Measurements from ENCODE around the gene NAGK. TPM values are rescaled to one million over a fixed set of nuclear protein-coding genes. Genes with fewer than 3 reads are reported as not detected.
"Not testable (repeated sequence)": the region's sequence is repeated elsewhere in the genome, so short reads cannot be mapped to it uniquely, and the experiment has no call there.

The NAGK gene
- total RNA-seq, 2 experiments from 2014 or later: 47.5 to 54.7 TPM

GRCh38 chr2:71070294-71071093 lies 2.0 kb downstream of the NAGK start:
- Mint-ChIP-seq H3K27ac (peak overlapping the region; percentile 7), H3K9me3 (no peaks in the 10 kb centered on the region), H3K27me3 (no peaks in the 10 kb centered on the region), H3K36me3 (peaks cover 15% of the 10 kb centered on the region), H3K4me3 (no peak overlapping the region), H3K4me1 (ENCODE audit: low read depth) (peaks cover 62% of the 10 kb centered on the region)
- intact Hi-C loops (cut with micrococcal nuclease): loop anchor here (2.0 kb wide), 1 partner anchor 48 kb away; no protein-coding TSS in a partner anchor
- no peak for DNase-seq
- POLR2A ChIA-PET: interaction anchor here (0.8 to 2.7 kb wide), 3 partner anchors 12 to 60 kb away, joined by 4 to 20 read pairs (median 7); partner anchors contain the start of genes MCEE and MPHOSPH10
- CTCF ChIA-PET: interaction anchor here (0.5 to 5.4 kb wide), 11 partner anchors 10 to 261 kb away, joined by 3 to 27 read pairs (median 4); partner anchors contain the start of genes MCEE, MPHOSPH10 and ZNF638

DNA sequence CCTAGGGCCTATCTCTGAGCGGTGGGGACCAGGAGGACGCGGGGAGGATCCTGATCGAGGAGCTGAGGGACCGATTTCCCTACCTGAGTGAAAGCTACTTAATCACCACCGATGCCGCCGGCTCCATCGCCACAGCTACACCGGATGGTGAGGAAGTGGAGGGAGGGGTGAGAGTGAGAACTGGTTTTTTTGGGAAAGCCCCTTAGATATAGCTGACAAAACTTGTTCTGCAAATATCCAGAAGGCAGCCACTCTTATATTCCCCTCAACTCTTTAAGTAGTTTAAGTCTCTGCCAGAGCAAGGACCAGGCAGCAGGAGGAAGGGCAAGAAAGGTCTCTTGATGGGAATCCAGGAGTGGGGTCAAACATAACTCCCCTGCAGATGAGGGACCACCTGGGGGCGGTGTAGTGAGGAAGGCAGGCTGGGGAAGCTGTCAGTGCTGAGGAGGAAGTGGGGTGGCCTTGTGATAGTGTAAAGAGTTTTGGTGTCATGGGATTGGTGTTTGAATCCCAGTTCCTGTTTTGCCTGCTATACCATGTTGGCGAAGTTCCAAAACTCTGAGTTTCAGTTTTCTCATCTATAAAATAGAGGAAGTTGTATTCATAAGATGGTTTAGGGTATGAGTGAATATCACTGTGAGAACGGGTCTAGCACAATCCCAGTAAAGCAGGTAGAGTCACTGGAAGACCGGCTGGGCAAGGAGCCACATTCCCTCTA lies 3.4 kb downstream of the NAGK start:
- H3K36me3 Mint-ChIP-seq: peaks cover 21% of the 10 kb centered on the region
- DNase-seq: peak; percentile 81
- H3K27ac Mint-ChIP-seq: peak overlapping the region; percentile 82
- H3K27me3 Mint-ChIP-seq: no peaks in the 10 kb centered on the region
- peak overlapping the region; percentile 56 for H3K4me3 Mint-ChIP-seq
- intact Hi-C loops (cut with micrococcal nuclease): loop anchor here (1.0 to 2.0 kb wide), 2 partner anchors 10 to 49 kb away; no protein-coding TSS in a partner anchor
- POLR2A ChIA-PET: interaction anchor here (0.5 to 2.7 kb wide), 5 partner anchors 11 to 260 kb away, joined by 3 to 20 read pairs (median 5); partner anchors contain the start of genes MCEE and MPHOSPH10
- peaks cover 60% of the 10 kb centered on the region for H3K4me1 Mint-ChIP-seq (ENCODE audit: low read depth)
- CTCF ChIA-PET: interaction anchor here (0.6 to 5.4 kb wide), 10 partner anchors 9 to 260 kb away, joined by 3 to 27 read pairs (median 4); partner anchors contain the start of genes ANKRD53, MCEE, MPHOSPH10 and ZNF638
- H3K9me3 Mint-ChIP-seq: no peaks in the 10 kb centered on the region

GRCh38 chr2:71072492-71072891 lies 4.0 kb downstream of the NAGK start:
- Mint-ChIP-seq H3K27me3 (no peaks in the 10 kb centered on the region), H3K9me3 (no peaks in the 10 kb centered on the region), H3K4me3 (peak overlapping the region; percentile 56), H3K27ac (peak overlapping the region; percentile 82), H3K36me3 (peaks cover 25% of the 10 kb centered on the region), H3K4me1 (ENCODE audit: low read depth) (peaks cover 57% of the 10 kb centered on the region)
- POLR2A ChIA-PET: interaction anchor here (0.6 to 2.7 kb wide), 4 partner anchors 10 to 58 kb away, joined by 3 to 20 read pairs (median 5); partner anchors contain the start of genes MCEE and MPHOSPH10
- CTCF ChIA-PET: interaction anchor here (2.0 to 5.4 kb wide), 3 partner anchors 8 to 57 kb away, joined by 4 to 27 read pairs (median 11); partner anchors contain the start of genes MCEE and MPHOSPH10
- intact Hi-C loops (cut with micrococcal nuclease): loop anchor here (1.0 kb wide), 1 partner anchor 10 kb away; no protein-coding TSS in a partner anchor
- DNase-seq: no peak

- ChIA-PET POLR2A (no interaction called here), CTCF (interaction anchor here (5.4 kb wide), 1 partner anchor 56 kb away, joined by 27 read pairs; the partner anchor contains the start of genes MCEE and MPHOSPH10)
- Mint-ChIP-seq H3K36me3 (peaks cover 26% of the 10 kb centered on the region), H3K9me3 (no peaks in the 10 kb centered on the region), H3K27me3 (no peaks in the 10 kb centered on the region), H3K27ac (peak overlapping the region; percentile 1), H3K4me1 (ENCODE audit: low read depth) (peaks cover 52% of the 10 kb centered on the region), H3K4me3 (no peak overlapping the region)
- DNase-seq: no peak
- intact Hi-C loops (cut with micrococcal nuclease): no loop called here
These were observed 5.0 kb downstream of the NAGK start for GRCh38 chr2:71073475-71073874.

DNA sequence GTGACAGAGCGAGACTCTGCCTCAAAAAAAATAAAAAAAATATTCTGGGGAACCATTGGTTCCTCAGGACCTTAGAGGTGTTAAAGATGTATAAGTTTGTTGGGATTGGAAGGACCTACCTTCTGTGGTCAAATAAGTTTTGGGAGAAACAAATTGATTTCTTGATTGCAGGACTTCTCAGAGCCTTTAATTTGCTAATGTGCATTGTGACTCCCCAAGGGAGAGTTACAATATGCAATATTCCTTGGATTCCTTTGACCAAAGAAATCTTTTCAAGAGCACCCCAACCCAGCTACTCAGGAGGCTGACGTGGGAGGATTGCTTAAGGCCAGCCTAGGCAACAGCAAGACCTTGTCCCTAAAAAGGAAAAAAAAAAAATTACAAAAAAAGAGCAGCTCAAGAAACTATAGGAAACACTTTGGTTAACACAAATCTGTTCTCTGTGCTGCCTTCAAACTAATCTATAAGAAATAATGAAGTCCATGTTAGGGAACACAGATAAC lies 6.5 kb downstream of the NAGK start:
- Mint-ChIP-seq H3K4me1 (ENCODE audit: low read depth) (peaks cover 43% of the 10 kb centered on the region), H3K36me3 (peaks cover 32% of the 10 kb centered on the region), H3K9me3 (no peaks in the 10 kb centered on the region), H3K4me3 (no peak overlapping the region), H3K27me3 (no peaks in the 10 kb centered on the region), H3K27ac (no peak overlapping the region)
- no peak for DNase-seq
- intact Hi-C loops (cut with micrococcal nuclease): no loop called here
- POLR2A ChIA-PET: no interaction called here
- CTCF ChIA-PET: interaction anchor here (0.7 kb wide), 1 partner anchor 41 kb away, joined by 4 read pairs; no protein-coding TSS in a partner anchor

GRCh38 chr2:71078624-71079023 lies 10.2 kb downstream of the NAGK start:
- DNase-seq: no peak
- POLR2A ChIA-PET: interaction anchor here (1.2 kb wide), 1 partner anchor 10 kb away, joined by 3 read pairs; the partner anchor contains the start of gene NAGK
- intact Hi-C loops (cut with micrococcal nuclease): no loop called here
- Mint-ChIP-seq H3K27ac (no peak overlapping the region), H3K36me3 (peaks cover 27% of the 10 kb centered on the region), H3K9me3 (no peaks in the 10 kb centered on the region), H3K27me3 (no peaks in the 10 kb centered on the region), H3K4me3 (no peak overlapping the region), H3K4me1 (ENCODE audit: low read depth) (peaks cover 16% of the 10 kb centered on the region)
- CTCF ChIA-PET: no interaction called here

GRCh38 chr2:71082402-71083252 lies 14.2 kb downstream of the NAGK start:
- Mint-ChIP-seq H3K4me3 (no peak overlapping the region), H3K9me3 (no peaks in the 10 kb centered on the region), H3K27me3 (peaks cover 15% of the 10 kb centered on the region), H3K4me1 (ENCODE audit: low read depth) (peaks cover 17% of the 10 kb centered on the region), H3K36me3 (peaks cover 10% of the 10 kb centered on the region), H3K27ac (peak overlapping the region; percentile 15)
- ChIA-PET CTCF (interaction anchor here (1.1 to 1.5 kb wide), 2 partner anchors 12 kb away, joined by 3 to 11 read pairs; no protein-coding TSS in a partner anchor), POLR2A (interaction anchor here (1.0 to 1.4 kb wide), 2 partner anchors 10 to 11 kb away, joined by 3 to 7 read pairs; no protein-coding TSS in a partner anchor)
- peak; percentile 88 for DNase-seq
- intact Hi-C loops (cut with micrococcal nuclease): loop anchor here (1.0 to 2.0 kb wide), 2 partner anchors 10 to 30 kb away; no protein-coding TSS in a partner anchor

DNA sequence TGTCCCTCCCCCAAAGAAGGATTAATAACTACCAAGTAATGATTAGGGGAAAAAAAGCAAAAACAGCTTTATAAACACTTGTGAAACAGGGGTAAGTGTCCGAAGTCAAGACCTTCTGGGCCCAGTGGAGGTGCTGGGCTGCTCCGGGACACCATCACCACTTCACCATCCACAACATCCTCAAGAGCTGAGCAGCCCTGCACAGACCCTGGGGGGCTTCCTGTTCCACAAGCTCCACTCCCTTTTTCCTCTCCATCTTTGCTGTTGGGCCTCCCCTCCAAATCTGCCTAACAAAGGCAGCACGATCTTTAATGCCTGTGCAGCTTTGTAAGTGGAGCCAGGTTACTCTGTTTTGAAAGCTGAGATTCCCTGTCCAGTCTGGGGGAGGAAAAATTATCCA lies 14.8 kb downstream of the NAGK start:
- POLR2A ChIA-PET: interaction anchor here (1.4 kb wide), 1 partner anchor 12 kb away, joined by 7 read pairs; no protein-coding TSS in a partner anchor
- Mint-ChIP-seq H3K27me3 (peaks cover 19% of the 10 kb centered on the region), H3K4me1 (ENCODE audit: low read depth) (peaks cover 17% of the 10 kb centered on the region)
- not testable (repeated sequence) for H3K36me3 Mint-ChIP-seq, H3K4me3 Mint-ChIP-seq, DNase-seq, H3K9me3 Mint-ChIP-seq, H3K27ac Mint-ChIP-seq
- intact Hi-C loops (cut with micrococcal nuclease): loop anchor here (2.0 kb wide), 1 partner anchor 30 kb away; no protein-coding TSS in a partner anchor
- CTCF ChIA-PET: interaction anchor here (1.1 kb wide), 1 partner anchor 13 kb away, joined by 3 read pairs; no protein-coding TSS in a partner anchor

GRCh38 chr2:71083752-71084312 lies 15.4 kb downstream of the NAGK start:
- POLR2A ChIA-PET, H3K4me3 Mint-ChIP-seq, H3K36me3 Mint-ChIP-seq, H3K27ac Mint-ChIP-seq, H3K9me3 Mint-ChIP-seq, DNase-seq: not testable (repeated sequence)
- CTCF ChIA-PET: interaction anchor here (1.1 kb wide), 1 partner anchor 13 kb away, joined by 3 read pairs; no protein-coding TSS in a partner anchor
- peaks cover 22% of the 10 kb centered on the region for H3K27me3 Mint-ChIP-seq
- H3K4me1 Mint-ChIP-seq (ENCODE audit: low read depth): peaks cover 17% of the 10 kb centered on the region
- intact Hi-C loops (cut with micrococcal nuclease): loop anchor here (2.0 kb wide), 1 partner anchor 29 kb away; no protein-coding TSS in a partner anchor

GRCh38 chr2:71085325-71086003 lies 17.0 kb downstream of the NAGK start:
- POLR2A ChIA-PET; H3K4me3 Mint-ChIP-seq; H3K36me3 Mint-ChIP-seq; H3K27ac Mint-ChIP-seq; DNase-seq; H3K9me3 Mint-ChIP-seq; intact Hi-C loops (cut with micrococcal nuclease): not testable (repeated sequence)
- CTCF ChIA-PET: interaction anchor here (0.6 kb wide), 1 partner anchor 26 kb away, joined by 3 read pairs; no protein-coding TSS in a partner anchor
- H3K27me3 Mint-ChIP-seq: peaks cover 34% of the 10 kb centered on the region
- H3K4me1 Mint-ChIP-seq (ENCODE audit: low read depth): peaks cover 17% of the 10 kb centered on the region
